IMR-90 (cell line): ENCODE results near the gene UBE2S.

Experiments used
- BHLHE40 ChIP-seq: fragments of 150-350 bp; IDR thresholded peaks from 2 replicates; pipeline ENCODE4 v1.6.1; 2016; ENCODE audit warnings: mild to moderate bottlenecking, low read depth, low read length
- CTCF ChIP-seq: conservative IDR thresholded peaks from 2 replicates; pipeline ENCODE4 v1.5.1; 2012; ENCODE audit warnings: mild to moderate bottlenecking, low read depth, low read length, improper control_type of control experiment
- FOS ChIP-seq: fragments of 150-350 bp; IDR thresholded peaks from 2 replicates; pipeline ENCODE4 v1.6.1; 2016; ENCODE audit warnings: low read depth, low read length
- MAFK ChIP-seq: IDR thresholded peaks from 2 replicates; pipeline ENCODE4 v1.6.1; 2012; ENCODE audit warnings: low read depth, low read length, improper control_type of control experiment
- NFE2L2 ChIP-seq: fragments of 150-350 bp; IDR thresholded peaks from 2 replicates; pipeline ENCODE4 v1.6.1; 2016; ENCODE audit warnings: low read depth, mild to moderate bottlenecking, low read length
- POLR2A ChIP-seq: IDR thresholded peaks from 2 replicates; pipeline ENCODE4 v1.6.1; 2012; ENCODE audit warnings: mild to moderate bottlenecking, low read depth, low read length
- RAD21 ChIP-seq: IDR thresholded peaks from 2 replicates; pipeline ENCODE4 v1.6.1; 2012; ENCODE audit warnings: low read length, improper control_type of control experiment
- RFX5 ChIP-seq: IDR thresholded peaks from 2 replicates; pipeline ENCODE4 v1.8.0; 2012; ENCODE audit warnings: low read depth, mild to moderate bottlenecking, low read length, moderate library complexity
- USF2 ChIP-seq: fragments of 150-350 bp; IDR thresholded peaks from 2 replicates; pipeline ENCODE4 v1.6.1; 2017; ENCODE audit warnings: mild to moderate bottlenecking, antibody characterized with exemption, low read length, low read depth

- TF ChIP-seq RAD21 (no peak), CTCF (0 out of 2 replicates have a peak, but pooled peaks have one; percentile 11), FOS (no peak), NFE2L2 (no peak), RFX5 (no peak), POLR2A (no peak), BHLHE40 (peak; percentile 42), USF2 (no peak), MAFK (no peak)
Observed at GRCh38 chr19:55452749-55453346, 45.3 kb upstream of the UBE2S start.
